Activated naive CD8-positive, alpha-beta T cell treated with anti-CD3 and anti-CD28 coated beads, Interleukin-2, amount 10 ng/mL, durations not matched to agents 7 days and 5 days (primary cell): ENCODE data around the gene JDP2. TPM values are rescaled to one million over a fixed set of nuclear protein-coding genes. Genes with fewer than 3 reads are reported as not detected.

Experiments used
- ATAC-seq: fragments of 150-1000 bp; cut with Tn5 transposase; one replicate; pipeline ENCODE4 v1.10.0; 2021; ENCODE audit warnings: low read depth, moderate library complexity
- POLR2A ChIA-PET: fragments of 350-600 bp; sonication (Branson Sonifier 250); formaldehyde crosslinking; loops from one replicate; lab custom pipeline; 2021; ENCODE audit warnings: antibody characterized with exemption; lab: Charles Lee
- DNase-seq: peaks from one replicate; pipeline ENCODE4 v3.0.0; 2021
- H3K27ac Mint-ChIP-seq: one replicate; pipeline ENCODE4 v1.8.0; 2022; ENCODE audit warnings: mild to moderate bottlenecking, mixed read lengths
- H3K27me3 Mint-ChIP-seq: one replicate; pipeline ENCODE4 v1.8.0; 2022; ENCODE audit warnings: mild to moderate bottlenecking, moderate library complexity, mixed read lengths
- H3K36me3 Mint-ChIP-seq: one replicate; pipeline ENCODE4 v1.8.0; 2021; ENCODE audit warnings: mild to moderate bottlenecking, mixed read lengths
- H3K4me1 Mint-ChIP-seq: one replicate; pipeline ENCODE4 v1.8.0; 2021; ENCODE audit warnings: mixed read lengths
- H3K4me3 Mint-ChIP-seq: one replicate; pipeline ENCODE4 v1.8.0; 2022; ENCODE audit warnings: mild to moderate bottlenecking, moderate library complexity, mixed read lengths
- H3K9me3 Mint-ChIP-seq: one replicate; pipeline ENCODE4 v1.8.0; 2021; ENCODE audit warnings: mixed read lengths
- total RNA-seq, 2 experiments: library from RNA; stranded (reverse); gene quantifications; one replicate each; pipeline ENCODE4 v1.2.3, GENCODE V29; 2021

JDP2 gene
- total RNA-seq, 2 experiments from 2014 or later = 1.6 to 3.0 TPM

- H3K9me3 Mint-ChIP-seq = peaks cover 1% of the 10 kb centered on the region
- no peaks in the 10 kb centered on the region for H3K36me3 Mint-ChIP-seq
- DNase-seq (no peak), ATAC-seq (no peak)
- H3K27me3 Mint-ChIP-seq = peaks cover 2% of the 10 kb centered on the region
- H3K27ac Mint-ChIP-seq = no peak overlapping the region
- H3K4me3 Mint-ChIP-seq = no peak overlapping the region
- H3K4me1 Mint-ChIP-seq = peaks cover 20% of the 10 kb centered on the region
- POLR2A ChIA-PET = no interaction called here
Observed at GRCh38 chr14:75399321-75399720, 28.5 kb upstream of the JDP2 start.

GRCh38 chr14:75399843-75400775 lies 27.7 kb upstream of the JDP2 start:
- Mint-ChIP-seq H3K36me3 (no peaks in the 10 kb centered on the region), H3K27me3 (peaks cover 3% of the 10 kb centered on the region), H3K4me3 (peak overlapping the region; percentile 31), H3K9me3 (peaks cover 1% of the 10 kb centered on the region), H3K27ac (peak overlapping the region; percentile 66), H3K4me1 (peaks cover 20% of the 10 kb centered on the region)
- DNase-seq = no peak
- peak; percentile 39 for ATAC-seq
- POLR2A ChIA-PET = no interaction called here

- Mint-ChIP-seq H3K4me1 (peaks cover 20% of the 10 kb centered on the region), H3K27me3 (peaks cover 6% of the 10 kb centered on the region), H3K27ac (peak overlapping the region; percentile 71), H3K4me3 (no peak overlapping the region), H3K9me3 (peaks cover 1% of the 10 kb centered on the region), H3K36me3 (no peaks in the 10 kb centered on the region)
- DNase-seq = no peak
- POLR2A ChIA-PET = no interaction called here
- no peak for ATAC-seq
Observed at GRCh38 chr14:75401361-75401760, 26.5 kb upstream of the JDP2 start.

- Mint-ChIP-seq H3K4me3 (no peak overlapping the region), H3K27ac (no peak overlapping the region), H3K9me3 (peaks cover 1% of the 10 kb centered on the region), H3K27me3 (peaks cover 6% of the 10 kb centered on the region), H3K36me3 (no peaks in the 10 kb centered on the region), H3K4me1 (peaks cover 20% of the 10 kb centered on the region)
- ATAC-seq = no peak
- DNase-seq = no peak
- POLR2A ChIA-PET = interaction anchor here (0.7 to 1.9 kb wide), 3 partner anchors 17 to 90 kb away, joined by 3 to 6 read pairs (median 5); no protein-coding TSS in a partner anchor
Observed at GRCh38 chr14:75402867-75403413, 24.9 kb upstream of the JDP2 start.

- POLR2A ChIA-PET = no interaction called here
- no peak for ATAC-seq
Observed at GRCh38 chr14:75404847-75405246, 23.0 kb upstream of the JDP2 start.

GRCh38 chr14:75406102-75406501 lies 21.7 kb upstream of the JDP2 start:
- peaks cover 5% of the 10 kb centered on the region for H3K4me1 Mint-ChIP-seq
- H3K27me3 Mint-ChIP-seq = peaks cover 4% of the 10 kb centered on the region
- no peak overlapping the region for H3K4me3 Mint-ChIP-seq
- no peak for ATAC-seq
- POLR2A ChIA-PET = no interaction called here
- H3K27ac Mint-ChIP-seq = no peak overlapping the region
- H3K9me3 Mint-ChIP-seq = no peaks in the 10 kb centered on the region
- DNase-seq = no peak
- no peaks in the 10 kb centered on the region for H3K36me3 Mint-ChIP-seq

More at GRCh38 chr14:75404847-75405246, 23.0 kb upstream of the JDP2 start:
- Mint-ChIP-seq H3K4me1 (peaks cover 17% of the 10 kb centered on the region), H3K9me3 (no peaks in the 10 kb centered on the region), H3K27me3 (peaks cover 4% of the 10 kb centered on the region), H3K36me3 (no peaks in the 10 kb centered on the region), H3K27ac (no peak overlapping the region), H3K4me3 (no peak overlapping the region)
- DNase-seq = no peak

- Mint-ChIP-seq H3K9me3 (no peaks in the 10 kb centered on the region), H3K4me1 (no peaks in the 10 kb centered on the region), H3K36me3 (no peaks in the 10 kb centered on the region), H3K4me3 (no peak overlapping the region), H3K27me3 (peaks cover 4% of the 10 kb centered on the region), H3K27ac (no peak overlapping the region)
- no peak for ATAC-seq
- POLR2A ChIA-PET = no interaction called here
- DNase-seq = no peak
Observed at GRCh38 chr14:75406856-75407255, 21.0 kb upstream of the JDP2 start.

- ATAC-seq (no peak), DNase-seq (no peak)
- Mint-ChIP-seq H3K27me3 (peaks cover 6% of the 10 kb centered on the region), H3K36me3 (no peaks in the 10 kb centered on the region), H3K9me3 (no peaks in the 10 kb centered on the region), H3K27ac (no peak overlapping the region), H3K4me1 (no peaks in the 10 kb centered on the region), H3K4me3 (no peak overlapping the region)
- POLR2A ChIA-PET = no interaction called here
Observed at GRCh38 chr14:75409316-75410205, 18.3 kb upstream of the JDP2 start.

GRCh38 chr14:75411214-75411540 lies 16.6 kb upstream of the JDP2 start:
- Mint-ChIP-seq H3K4me1 (no peaks in the 10 kb centered on the region), H3K4me3 (no peak overlapping the region), H3K27me3 (peaks cover 4% of the 10 kb centered on the region), H3K36me3 (no peaks in the 10 kb centered on the region), H3K9me3 (no peaks in the 10 kb centered on the region), H3K27ac (no peak overlapping the region)
- DNase-seq (no peak), ATAC-seq (no peak)
- POLR2A ChIA-PET = interaction anchor here (0.6 kb wide), 1 partner anchor 18 kb away, joined by 4 read pairs; no protein-coding TSS in a partner anchor

- POLR2A ChIA-PET = interaction anchor here (0.7 kb wide), 1 partner anchor 1550 kb away, joined by 3 read pairs; no protein-coding TSS in a partner anchor
- no peak for ATAC-seq
- Mint-ChIP-seq H3K9me3 (no peaks in the 10 kb centered on the region), H3K27me3 (peaks cover 4% of the 10 kb centered on the region), H3K4me3 (no peak overlapping the region), H3K36me3 (no peaks in the 10 kb centered on the region), H3K27ac (no peak overlapping the region), H3K4me1 (peaks cover 2% of the 10 kb centered on the region)
- no peak for DNase-seq
Observed at GRCh38 chr14:75413013-75413412, 14.8 kb upstream of the JDP2 start.

GRCh38 chr14:75417674-75418073 lies 10.1 kb upstream of the JDP2 start:
- H3K4me1 Mint-ChIP-seq = peaks cover 26% of the 10 kb centered on the region
- DNase-seq = no peak
- H3K36me3 Mint-ChIP-seq = no peaks in the 10 kb centered on the region
- no peak overlapping the region for H3K4me3 Mint-ChIP-seq
- H3K27ac Mint-ChIP-seq = no peak overlapping the region
- peaks cover 2% of the 10 kb centered on the region for H3K9me3 Mint-ChIP-seq
- ATAC-seq = no peak
- peaks cover 4% of the 10 kb centered on the region for H3K27me3 Mint-ChIP-seq
- POLR2A ChIA-PET = interaction anchor here (3.5 kb wide), 1 partner anchor 12 kb away, joined by 16 read pairs; the partner anchor contains the start of gene JDP2

- peak overlapping the region; percentile 74 for H3K4me3 Mint-ChIP-seq
- POLR2A ChIA-PET = interaction anchor here (0.5 to 3.5 kb wide), 6 partner anchors 10 to 281 kb away, joined by 3 to 16 read pairs (median 4); partner anchors contain the start of gene JDP2
- ATAC-seq (peak; percentile 99), DNase-seq (peak; percentile 72)
- peaks cover 26% of the 10 kb centered on the region for H3K4me1 Mint-ChIP-seq
- peaks cover 6% of the 10 kb centered on the region for H3K27me3 Mint-ChIP-seq
- H3K9me3 Mint-ChIP-seq = peaks cover 3% of the 10 kb centered on the region
- no peaks in the 10 kb centered on the region for H3K36me3 Mint-ChIP-seq
- peak overlapping the region; percentile 82 for H3K27ac Mint-ChIP-seq
Observed at GRCh38 chr14:75418850-75419768, 8.7 kb upstream of the JDP2 start.
